DND-41 (cell line): ENCODE measurements around the gene CLMN.

Experiments
- CTCF ChIP-seq: IDR thresholded peaks from 2 replicates; pipeline ENCODE4 v1.5.1; 2012; ENCODE audit warnings: borderline replicate concordance, low read length, moderate library complexity, mild to moderate bottlenecking; ENCODE audit not compliant: poor library complexity, severe bottlenecking; ENCODE audit errors: extremely low read depth
- EZH2 ChIP-seq: IDR thresholded peaks from 3 replicates; pipeline ENCODE4 v1.6.1; 2012; ENCODE audit warnings: borderline replicate concordance, low read depth, mild to moderate bottlenecking, moderate library complexity, low read length, inconsistent platforms; ENCODE audit not compliant: severe bottlenecking

DNA sequence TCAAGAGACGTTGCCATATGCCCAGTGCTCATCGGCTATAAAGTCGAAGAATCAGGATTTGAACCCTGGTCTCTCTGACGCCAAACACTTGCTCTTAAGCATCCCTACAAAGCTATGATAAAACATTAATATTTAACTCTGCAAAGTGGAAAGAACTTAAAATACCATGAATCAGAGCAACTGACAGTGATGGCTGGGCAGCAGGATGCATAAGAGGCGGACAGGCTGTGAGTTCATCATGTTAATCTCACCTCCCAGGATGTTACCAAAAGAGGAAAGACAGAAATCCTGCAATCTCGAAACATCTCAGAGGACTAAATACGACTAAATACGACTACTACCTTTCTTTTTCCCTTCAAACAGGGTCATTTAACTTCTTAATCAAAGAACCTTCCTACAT lies 168.1 kb downstream of the CLMN start:
- TF ChIP-seq EZH2 (no peak), CTCF (no peak)
